Uterus (tissue), 2 donors: ENCODE measurements around the gene MEX3D.

ENCODE experiments used
- POLR2A ChIP-seq, 2 donors: fragments of 450-650 bp; IDR thresholded peaks; one replicate each; pipeline ENCODE4 v1.6.1; 2016; ENCODE audit warnings: antibody characterized with exemption in 2 of 2, mild to moderate bottlenecking in 1 of 2, moderate library complexity in 1 of 2
- TF ChIP-seq, protein P1 (sequence below), 4 experiments: fragments of 200-600 bp in 2 of 4; fragments of 450-650 bp in 2 of 4; sonication (generic) in 2 of 4; IDR thresholded peaks; one replicate each; pipeline ENCODE4 v1.5.1; 2016 to 2019; ENCODE audit warnings: antibody characterized with exemption in 4 of 4, mild to moderate bottlenecking in 2 of 4, moderate library complexity in 1 of 4

GRCh38 chr19:1593501-1593772, 25.3 kb upstream of the MEX3D start:
- TF ChIP-seq, protein P1, sequence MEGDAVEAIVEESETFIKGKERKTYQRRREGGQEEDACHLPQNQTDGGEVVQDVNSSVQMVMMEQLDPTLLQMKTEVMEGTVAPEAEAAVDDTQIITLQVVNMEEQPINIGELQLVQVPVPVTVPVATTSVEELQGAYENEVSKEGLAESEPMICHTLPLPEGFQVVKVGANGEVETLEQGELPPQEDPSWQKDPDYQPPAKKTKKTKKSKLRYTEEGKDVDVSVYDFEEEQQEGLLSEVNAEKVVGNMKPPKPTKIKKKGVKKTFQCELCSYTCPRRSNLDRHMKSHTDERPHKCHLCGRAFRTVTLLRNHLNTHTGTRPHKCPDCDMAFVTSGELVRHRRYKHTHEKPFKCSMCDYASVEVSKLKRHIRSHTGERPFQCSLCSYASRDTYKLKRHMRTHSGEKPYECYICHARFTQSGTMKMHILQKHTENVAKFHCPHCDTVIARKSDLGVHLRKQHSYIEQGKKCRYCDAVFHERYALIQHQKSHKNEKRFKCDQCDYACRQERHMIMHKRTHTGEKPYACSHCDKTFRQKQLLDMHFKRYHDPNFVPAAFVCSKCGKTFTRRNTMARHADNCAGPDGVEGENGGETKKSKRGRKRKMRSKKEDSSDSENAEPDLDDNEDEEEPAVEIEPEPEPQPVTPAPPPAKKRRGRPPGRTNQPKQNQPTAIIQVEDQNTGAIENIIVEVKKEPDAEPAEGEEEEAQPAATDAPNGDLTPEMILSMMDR (IDR thresholded peaks at IDR 0.05) = no peak
- TF ChIP-seq POLR2A (IDR thresholded peaks at IDR 0.05) = no peak
